ENCODE results near the gene VSIG8.
"Not testable (repeated sequence)": the region's sequence is repeated elsewhere in the genome, so short reads cannot be mapped to it uniquely, and the experiment has no call there.

DNA sequence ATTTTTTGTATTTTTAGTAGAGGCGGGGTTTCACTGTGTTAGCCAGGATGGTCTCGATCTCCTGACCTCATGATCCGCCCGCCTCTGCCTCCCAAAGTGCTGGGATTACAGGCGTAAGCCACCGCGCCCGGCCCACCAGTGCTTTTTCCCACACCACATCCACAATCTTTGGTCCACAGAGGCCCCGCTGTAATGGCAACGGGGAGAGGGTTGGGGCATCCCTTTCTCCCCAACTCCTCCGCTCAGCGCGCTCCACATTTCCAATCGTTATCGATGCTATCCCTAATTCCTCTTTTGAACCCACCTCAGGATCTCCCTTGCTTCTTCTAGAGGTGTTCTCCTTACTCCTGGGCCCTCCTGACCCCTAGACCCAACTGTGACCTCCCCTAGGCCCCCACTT lies 37.2 kb upstream of the VSIG8 start:
- TF ChIP-seq, protein P1, sequence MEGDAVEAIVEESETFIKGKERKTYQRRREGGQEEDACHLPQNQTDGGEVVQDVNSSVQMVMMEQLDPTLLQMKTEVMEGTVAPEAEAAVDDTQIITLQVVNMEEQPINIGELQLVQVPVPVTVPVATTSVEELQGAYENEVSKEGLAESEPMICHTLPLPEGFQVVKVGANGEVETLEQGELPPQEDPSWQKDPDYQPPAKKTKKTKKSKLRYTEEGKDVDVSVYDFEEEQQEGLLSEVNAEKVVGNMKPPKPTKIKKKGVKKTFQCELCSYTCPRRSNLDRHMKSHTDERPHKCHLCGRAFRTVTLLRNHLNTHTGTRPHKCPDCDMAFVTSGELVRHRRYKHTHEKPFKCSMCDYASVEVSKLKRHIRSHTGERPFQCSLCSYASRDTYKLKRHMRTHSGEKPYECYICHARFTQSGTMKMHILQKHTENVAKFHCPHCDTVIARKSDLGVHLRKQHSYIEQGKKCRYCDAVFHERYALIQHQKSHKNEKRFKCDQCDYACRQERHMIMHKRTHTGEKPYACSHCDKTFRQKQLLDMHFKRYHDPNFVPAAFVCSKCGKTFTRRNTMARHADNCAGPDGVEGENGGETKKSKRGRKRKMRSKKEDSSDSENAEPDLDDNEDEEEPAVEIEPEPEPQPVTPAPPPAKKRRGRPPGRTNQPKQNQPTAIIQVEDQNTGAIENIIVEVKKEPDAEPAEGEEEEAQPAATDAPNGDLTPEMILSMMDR (IDR thresholded peaks at IDR 0.05), result not testable (repeated sequence)
- TF ChIP-seq POLR2A (IDR thresholded peaks at IDR 0.05), result not testable (repeated sequence)
